ENCODE measurements around the gene GBP1.
"Not testable (repeated sequence)": the region's sequence is repeated elsewhere in the genome, so short reads cannot be mapped to it uniquely, and the experiment has no call there.

DNA sequence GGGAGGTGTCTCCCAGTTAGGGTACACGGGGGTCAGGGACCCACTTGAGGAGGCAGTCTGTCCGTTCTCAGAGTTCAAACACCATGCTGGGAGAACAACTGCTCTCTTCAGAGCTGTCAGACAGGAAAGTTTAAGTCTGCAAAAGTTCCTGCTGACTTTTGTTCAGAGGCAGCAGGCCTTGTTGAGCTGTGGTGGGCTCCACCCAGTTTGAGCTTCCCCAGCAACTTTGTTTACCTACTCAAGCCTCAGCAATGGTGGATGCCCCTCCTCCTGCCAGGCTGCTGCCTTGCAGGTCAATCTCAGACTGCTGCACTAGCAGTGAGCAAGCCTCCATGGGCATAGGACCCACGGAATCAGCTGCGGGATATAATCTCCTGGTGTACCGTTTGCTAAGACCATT is 31.0 kb downstream of the GBP1 start:
- TF ChIP-seq, protein P1, sequence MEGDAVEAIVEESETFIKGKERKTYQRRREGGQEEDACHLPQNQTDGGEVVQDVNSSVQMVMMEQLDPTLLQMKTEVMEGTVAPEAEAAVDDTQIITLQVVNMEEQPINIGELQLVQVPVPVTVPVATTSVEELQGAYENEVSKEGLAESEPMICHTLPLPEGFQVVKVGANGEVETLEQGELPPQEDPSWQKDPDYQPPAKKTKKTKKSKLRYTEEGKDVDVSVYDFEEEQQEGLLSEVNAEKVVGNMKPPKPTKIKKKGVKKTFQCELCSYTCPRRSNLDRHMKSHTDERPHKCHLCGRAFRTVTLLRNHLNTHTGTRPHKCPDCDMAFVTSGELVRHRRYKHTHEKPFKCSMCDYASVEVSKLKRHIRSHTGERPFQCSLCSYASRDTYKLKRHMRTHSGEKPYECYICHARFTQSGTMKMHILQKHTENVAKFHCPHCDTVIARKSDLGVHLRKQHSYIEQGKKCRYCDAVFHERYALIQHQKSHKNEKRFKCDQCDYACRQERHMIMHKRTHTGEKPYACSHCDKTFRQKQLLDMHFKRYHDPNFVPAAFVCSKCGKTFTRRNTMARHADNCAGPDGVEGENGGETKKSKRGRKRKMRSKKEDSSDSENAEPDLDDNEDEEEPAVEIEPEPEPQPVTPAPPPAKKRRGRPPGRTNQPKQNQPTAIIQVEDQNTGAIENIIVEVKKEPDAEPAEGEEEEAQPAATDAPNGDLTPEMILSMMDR (conservative IDR thresholded peaks at IDR 0.05 in 1 of 2, IDR thresholded peaks at IDR 0.05 in 1 of 2; ENCODE audit: low read depth in 1 of 2, low read length in 2 of 2) = not testable (repeated sequence)
- not testable (repeated sequence) for TF ChIP-seq EZH2 (IDR thresholded peaks at IDR 0.05; ENCODE audit: low read length, missing control alignments)
